Calu3 (cell line): ENCODE measurements around the gene ADGRF3. TPM values are rescaled to one million over a fixed set of nuclear protein-coding genes. Genes with fewer than 3 reads are reported as not detected.

Experiments
- BruUV-seq: library from RNA; stranded (reverse); fragments of 400-500 nt; replicated peaks from 2 replicates; lab custom pipeline; 2021; lab: Mats Ljungman, UMichigan
- CTCF ChIA-PET: fragments of 300-600 bp; sonication (Branson Sonifier 250); formaldehyde crosslinking; loops from one replicate; lab custom pipeline; 2022; ENCODE audit warnings: antibody characterized with exemption; lab: Charles Lee
- DNase-seq: peaks from one replicate; pipeline ENCODE4 v3.0.0; 2022
- H3K27ac Mint-ChIP-seq: one replicate; pipeline ENCODE4 v1.8.0; 2022; ENCODE audit warnings: mixed read lengths; ENCODE audit not compliant: unreplicated experiment
- H3K27me3 Mint-ChIP-seq: one replicate; pipeline ENCODE4 v1.8.0; 2022; ENCODE audit warnings: mixed read lengths; ENCODE audit not compliant: unreplicated experiment
- H3K36me3 Mint-ChIP-seq: one replicate; pipeline ENCODE4 v1.8.0; 2022; ENCODE audit warnings: mild to moderate bottlenecking, moderate library complexity, mixed read lengths; ENCODE audit not compliant: insufficient read depth, unreplicated experiment
- H3K4me1 Mint-ChIP-seq: one replicate; pipeline ENCODE4 v1.8.0; 2022; ENCODE audit warnings: mild to moderate bottlenecking, low read depth, mixed read lengths; ENCODE audit not compliant: unreplicated experiment
- H3K4me3 Mint-ChIP-seq: one replicate; pipeline ENCODE4 v1.8.0; 2022; ENCODE audit warnings: mild to moderate bottlenecking, low read depth, moderate library complexity, mixed read lengths; ENCODE audit not compliant: unreplicated experiment
- H3K9me3 Mint-ChIP-seq: one replicate; pipeline ENCODE4 v1.8.0; 2022; ENCODE audit warnings: low read depth, mixed read lengths; ENCODE audit not compliant: unreplicated experiment
- CTCF ChIP-seq: fragments of 200-600 bp; IDR thresholded peaks from one replicate; pipeline ENCODE4 v1.8.0; 2022; ENCODE audit warnings: antibody characterized with exemption; ENCODE audit not compliant: unreplicated experiment
- intact Hi-C: fragments of 100-400 bp; cut with micrococcal nuclease; formaldehyde crosslinking; loops from one replicate; pipeline ENCODE4 v1.10.0; 2022; ENCODE audit not compliant: unreplicated experiment
- total RNA-seq: library from RNA; stranded (reverse); gene quantifications from 2 replicates; pipeline ENCODE4 v1.2.3, GENCODE V29; 2022

Gene ADGRF3
- total RNA-seq, 1 experiment from 2014 or later, result 0.59 TPM

GRCh38 chr2:26351375-26352090 is 4.9 kb upstream of the ADGRF3 start:
- no peak overlapping the region for H3K4me3 Mint-ChIP-seq
- H3K27me3 Mint-ChIP-seq, result no peaks in the 10 kb centered on the region
- no peak for DNase-seq
- no peaks in the 10 kb centered on the region for H3K9me3 Mint-ChIP-seq
- TF ChIP-seq CTCF, result no peak
- CTCF ChIA-PET, result no interaction called here
- H3K27ac Mint-ChIP-seq, result no peak overlapping the region
- peaks cover 66% of the 10 kb centered on the region for H3K4me1 Mint-ChIP-seq
- H3K36me3 Mint-ChIP-seq, result peaks cover 30% of the 10 kb centered on the region
- BruUV-seq, result no TSS peak
- intact Hi-C loops, result loop anchor here (10.0 kb wide), 1 partner anchor 113 kb away; no protein-coding TSS in a partner anchor

GRCh38 chr2:26349690-26350089 is 3.1 kb upstream of the ADGRF3 start:
- TF ChIP-seq CTCF, result no peak
- no peaks in the 10 kb centered on the region for H3K27me3 Mint-ChIP-seq
- DNase-seq, result no peak
- BruUV-seq, result no TSS peak
- H3K36me3 Mint-ChIP-seq, result peaks cover 43% of the 10 kb centered on the region
- H3K9me3 Mint-ChIP-seq, result no peaks in the 10 kb centered on the region
- H3K4me1 Mint-ChIP-seq, result peaks cover 50% of the 10 kb centered on the region
- intact Hi-C loops, result loop anchor here (10.0 kb wide), 1 partner anchor 115 kb away; no protein-coding TSS in a partner anchor
- no peak overlapping the region for H3K4me3 Mint-ChIP-seq
- CTCF ChIA-PET, result interaction anchor here (0.6 kb wide), 1 partner anchor 953 kb away, joined by 3 read pairs; no protein-coding TSS in a partner anchor
- no peak overlapping the region for H3K27ac Mint-ChIP-seq

DNA sequence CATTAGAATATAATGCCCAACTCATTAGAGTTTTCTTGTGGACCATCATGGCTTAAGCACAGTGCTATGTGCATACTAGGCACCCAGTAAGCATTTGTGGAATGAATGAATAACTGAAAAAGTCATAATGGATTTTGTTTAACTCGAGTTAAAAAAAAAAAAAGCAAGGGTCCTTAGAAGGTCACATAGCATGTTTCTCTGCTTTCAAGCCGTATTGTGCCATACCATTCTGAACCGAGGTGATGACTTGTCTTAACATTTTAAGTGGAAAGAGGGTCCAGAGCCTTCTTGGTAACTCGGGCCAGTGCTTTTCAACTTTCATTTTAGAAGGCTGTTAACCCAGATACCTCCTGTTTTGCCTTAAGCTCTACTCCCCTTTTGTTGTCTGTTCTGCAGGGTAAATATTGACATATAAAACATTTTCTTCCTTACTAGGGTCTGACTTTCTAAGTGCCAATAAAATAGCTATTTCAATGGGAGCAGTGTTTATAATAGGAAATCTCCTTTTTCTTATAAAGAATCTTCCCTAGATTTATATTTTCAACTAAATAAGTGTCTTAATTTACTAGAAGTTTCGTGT is 787 bp upstream of the ADGRF3 start:
- intact Hi-C loops, result no loop called here
- DNase-seq, result no peak
- Mint-ChIP-seq H3K27me3 (no peaks in the 10 kb centered on the region), H3K4me3 (peak overlapping the region; percentile 82), H3K27ac (peak overlapping the region; percentile 50), H3K36me3 (peaks cover 57% of the 10 kb centered on the region), H3K4me1 (peaks cover 44% of the 10 kb centered on the region), H3K9me3 (no peaks in the 10 kb centered on the region)
- TF ChIP-seq CTCF, result no peak
- CTCF ChIA-PET, result no interaction called here
- BruUV-seq, result no TSS peak

- peak within 1 kb of the TSS; percentile 82 for H3K4me3 Mint-ChIP-seq
- CTCF ChIA-PET, result interaction anchor here (1.0 kb wide), 2 partner anchors 44 to 100 kb away, joined by 3 read pairs; no protein-coding TSS in a partner anchor
These were observed 790 bp downstream of the ADGRF3 start, which contains the start of gene SELENOI for GRCh38 chr2:26345545-26346453. Gene SELENOI (plus strand): TSS chr2:26346143. CDS start chr2:26346233, 90 bp downstream.

More at GRCh38 chr2:26345545-26346453, 790 bp downstream of the ADGRF3 start, which contains the start of gene SELENOI:
- no peak for TF ChIP-seq CTCF
- BruUV-seq, result no TSS peak
- DNase-seq, result peak; percentile 99
- peak within 1 kb of the TSS; percentile 82 for H3K27ac Mint-ChIP-seq
- H3K27me3 Mint-ChIP-seq, result no peaks in the 10 kb centered on the region
- peaks cover 34% of the 10 kb centered on the region for H3K4me1 Mint-ChIP-seq
- intact Hi-C loops, result no loop called here
- H3K36me3 Mint-ChIP-seq, result peaks cover 58% of the 10 kb centered on the region
- no peaks in the 10 kb centered on the region for H3K9me3 Mint-ChIP-seq
